GM12878 (cell line): ENCODE data around the gene PLAC8. TPM values are rescaled to one million over a fixed set of nuclear protein-coding genes. Genes with fewer than 3 reads are reported as not detected.

Experiments used
- BCL11A ChIP-seq: IDR thresholded peaks from 2 replicates; pipeline ENCODE4 v1.6.1; 2011; ENCODE audit warnings: low read depth, low read length
- CREB1 ChIP-seq: IDR thresholded peaks from 2 replicates; pipeline ENCODE4 v1.6.1; 2012; ENCODE audit warnings: low read depth, mild to moderate bottlenecking, inconsistent platforms
- CREM ChIP-seq: IDR thresholded peaks from 2 replicates; pipeline ENCODE4 v1.6.1; 2014; ENCODE audit warnings: antibody characterized with exemption, low read depth
- ETV6 ChIP-seq, 2 experiments: fragments of 450-650 bp in 1 of 2; IDR thresholded peaks in 1 of 2; conservative IDR thresholded peaks in 1 of 2; 2 replicates each; pipeline ENCODE4 v1.6.1; 2014; ENCODE audit warnings: antibody characterized with exemption in 1 of 2, borderline replicate concordance in 1 of 2, low read depth in 1 of 2, mild to moderate bottlenecking in 1 of 2, moderate library complexity in 1 of 2
- EZH2 ChIP-seq: IDR thresholded peaks from 2 replicates; pipeline ENCODE4 v1.6.1; 2012; ENCODE audit warnings: low read depth, mild to moderate bottlenecking, control low read depth, inconsistent platforms, low read length, borderline replicate concordance; ENCODE audit not compliant: control insufficient read depth
- GABPA ChIP-seq: IDR thresholded peaks from 2 replicates; pipeline ENCODE4 v1.6.1; 2014; ENCODE audit warnings: antibody characterized with exemption, low read depth, mild to moderate bottlenecking, inconsistent platforms
- HDAC2 ChIP-seq: fragments of 200-600 bp; sonication (generic); IDR thresholded peaks from 2 replicates; pipeline ENCODE4 v1.6.1; 2017
- IRF3 ChIP-seq: fragments of 450-650 bp; IDR thresholded peaks from 2 replicates; pipeline ENCODE4 v1.6.1; 2014; ENCODE audit warnings: mild to moderate bottlenecking
- IRF4 ChIP-seq: IDR thresholded peaks from 2 replicates; pipeline ENCODE4 v1.6.1; 2011; ENCODE audit warnings: low read depth, low read length
- KLF5 ChIP-seq: fragments of 450-650 bp; IDR thresholded peaks from 2 replicates; pipeline ENCODE4 v1.6.1; 2014; ENCODE audit warnings: mild to moderate bottlenecking; ENCODE audit not compliant: partially characterized antibody
- MYC ChIP-seq: IDR thresholded peaks from 2 replicates; pipeline ENCODE4 v1.6.1; 2011; ENCODE audit warnings: mild to moderate bottlenecking, low read length, moderate library complexity, inconsistent platforms; ENCODE audit not compliant: insufficient read depth, insufficient replicate concordance, insufficient read length, severe bottlenecking
- NBN ChIP-seq: fragments of 450-650 bp; IDR thresholded peaks from 2 replicates; pipeline ENCODE4 v1.6.1; 2016
- PAX5 ChIP-seq: IDR thresholded peaks from 2 replicates; pipeline ENCODE4 v1.6.1; 2011; ENCODE audit warnings: low read depth, low read length, borderline replicate concordance
- PML ChIP-seq: IDR thresholded peaks from 2 replicates; pipeline ENCODE4 v1.6.1; 2012; ENCODE audit warnings: low read length, inconsistent platforms
- RFX5 ChIP-seq: IDR thresholded peaks from 2 replicates; pipeline ENCODE4 v1.6.1; 2011; ENCODE audit warnings: low read depth, low read length, improper control_type of control experiment
- STAT3 ChIP-seq: IDR thresholded peaks from 2 replicates; pipeline ENCODE4 v1.6.1; 2011; ENCODE audit warnings: low read depth, low read length, improper control_type of control experiment
- ZBTB4 ChIP-seq: fragments of 450-650 bp; formaldehyde crosslinking; IDR thresholded peaks from 2 replicates; pipeline ENCODE4 v1.4.0; 2022; ENCODE audit warnings: mild to moderate bottlenecking, moderate library complexity
- ZNF384 ChIP-seq: IDR thresholded peaks from 2 replicates; pipeline ENCODE4 v1.6.1; 2012; ENCODE audit warnings: low read depth, mild to moderate bottlenecking, low read length, improper control_type of control experiment, borderline replicate concordance
- polyA plus RNA-seq, 11 experiments: library from polyadenylated mRNA; depleted of rRNA in 4 of 11; unstranded in 6 of 11; stranded (reverse) in 5 of 11; fragments of >200 nt; fragmentation: Nextera tagmentation in 4 of 11; fragmentation: Illumina TruSeq in 1 of 11; extraction: Ambion mirVana in 4 of 11; extraction: Trizol in 1 of 11; gene quantifications; 1 replicate in 1 of 11; 2 replicates in 10 of 11; pipeline versions ENCODE4 v1.2.1 to v1.2.3, GENCODE V29; 2011 to 2016; ENCODE audit warnings: inconsistent platforms in 2 of 11, missing spikeins in 2 of 11, low read depth in 1 of 11
- total RNA-seq, 4 experiments: library from RNA; depleted of rRNA in 3 of 4; stranded (reverse); fragments of >200 nt in 3 of 4; fragmentation: Illumina TruSeq in 1 of 4; extraction: Trizol in 1 of 4; gene quantifications; 2 replicates each; pipeline versions ENCODE4 v1.2.1 to v1.2.3, GENCODE V29; 2013 to 2021
- TF ChIP-seq, protein P1 (sequence below): fragments of 450-650 bp; IDR thresholded peaks from 2 replicates; pipeline ENCODE4 v1.6.1; 2016; ENCODE audit warnings: mild to moderate bottlenecking
- TF ChIP-seq, protein P2 (sequence below): fragments of 450-650 bp; formaldehyde crosslinking; IDR thresholded peaks from 2 replicates; pipeline ENCODE4 v1.5.0; 2022; ENCODE audit warnings: mild to moderate bottlenecking, missing genetic modification characterization

Gene PLAC8
- total and polyA plus RNA-seq, 10 of the 15 experiments (the other 5 are each of a cell fraction or from before 2014, with no cell fraction given), result 214 to 841 (median 348) TPM

GRCh38 chr4:83110223-83110945 is 4.1 kb downstream of the PLAC8 start (continued):
- TF ChIP-seq KLF5 (peak; percentile 25), CREM (peak; percentile 82), MYC (peak; percentile 87), ZNF384 (0 out of 2 replicates have a peak, but pooled peaks have one; percentile 10), GABPA (0 out of 2 replicates have a peak, but pooled peaks have one; percentile 41), NBN (peak; percentile 94), IRF3 (no peak), ZBTB4 (CRISPR knock-in tag) (no peak), ETV6 (conservative IDR thresholded peaks at IDR 0.05 in 1 of 2, IDR thresholded peaks at IDR 0.05 in 1 of 2; ENCODE audit: borderline replicate concordance in 1 of 2, low read depth in 1 of 2) (peak in 1 of 2 experiments; percentile 84; a peak in 2 of 4 replicates), PAX5 (peak; percentile 76; the same call in 1 of the 2 replicates), HDAC2 (0 out of 2 replicates have a peak, but pooled peaks have one; percentile 68), PML (0 out of 2 replicates have a peak, but pooled peaks have one; percentile 34), EZH2 (no peak), IRF4 (peak; percentile 74; the same call in 1 of the 2 replicates), BCL11A (no peak), CREB1 (peak; percentile 67), RFX5 (peak; percentile 42; the same call in 1 of the 2 replicates), STAT3 (0 out of 2 replicates have a peak, but pooled peaks have one; percentile 13)
- TF ChIP-seq, protein P1, sequence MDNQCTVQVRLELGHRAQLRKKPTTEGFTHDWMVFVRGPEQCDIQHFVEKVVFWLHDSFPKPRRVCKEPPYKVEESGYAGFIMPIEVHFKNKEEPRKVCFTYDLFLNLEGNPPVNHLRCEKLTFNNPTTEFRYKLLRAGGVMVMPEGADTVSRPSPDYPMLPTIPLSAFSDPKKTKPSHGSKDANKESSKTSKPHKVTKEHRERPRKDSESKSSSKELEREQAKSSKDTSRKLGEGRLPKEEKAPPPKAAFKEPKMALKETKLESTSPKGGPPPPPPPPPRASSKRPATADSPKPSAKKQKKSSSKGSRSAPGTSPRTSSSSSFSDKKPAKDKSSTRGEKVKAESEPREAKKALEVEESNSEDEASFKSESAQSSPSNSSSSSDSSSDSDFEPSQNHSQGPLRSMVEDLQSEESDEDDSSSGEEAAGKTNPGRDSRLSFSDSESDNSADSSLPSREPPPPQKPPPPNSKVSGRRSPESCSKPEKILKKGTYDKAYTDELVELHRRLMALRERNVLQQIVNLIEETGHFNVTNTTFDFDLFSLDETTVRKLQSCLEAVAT, result peak; percentile 86
- TF ChIP-seq, protein P2, sequence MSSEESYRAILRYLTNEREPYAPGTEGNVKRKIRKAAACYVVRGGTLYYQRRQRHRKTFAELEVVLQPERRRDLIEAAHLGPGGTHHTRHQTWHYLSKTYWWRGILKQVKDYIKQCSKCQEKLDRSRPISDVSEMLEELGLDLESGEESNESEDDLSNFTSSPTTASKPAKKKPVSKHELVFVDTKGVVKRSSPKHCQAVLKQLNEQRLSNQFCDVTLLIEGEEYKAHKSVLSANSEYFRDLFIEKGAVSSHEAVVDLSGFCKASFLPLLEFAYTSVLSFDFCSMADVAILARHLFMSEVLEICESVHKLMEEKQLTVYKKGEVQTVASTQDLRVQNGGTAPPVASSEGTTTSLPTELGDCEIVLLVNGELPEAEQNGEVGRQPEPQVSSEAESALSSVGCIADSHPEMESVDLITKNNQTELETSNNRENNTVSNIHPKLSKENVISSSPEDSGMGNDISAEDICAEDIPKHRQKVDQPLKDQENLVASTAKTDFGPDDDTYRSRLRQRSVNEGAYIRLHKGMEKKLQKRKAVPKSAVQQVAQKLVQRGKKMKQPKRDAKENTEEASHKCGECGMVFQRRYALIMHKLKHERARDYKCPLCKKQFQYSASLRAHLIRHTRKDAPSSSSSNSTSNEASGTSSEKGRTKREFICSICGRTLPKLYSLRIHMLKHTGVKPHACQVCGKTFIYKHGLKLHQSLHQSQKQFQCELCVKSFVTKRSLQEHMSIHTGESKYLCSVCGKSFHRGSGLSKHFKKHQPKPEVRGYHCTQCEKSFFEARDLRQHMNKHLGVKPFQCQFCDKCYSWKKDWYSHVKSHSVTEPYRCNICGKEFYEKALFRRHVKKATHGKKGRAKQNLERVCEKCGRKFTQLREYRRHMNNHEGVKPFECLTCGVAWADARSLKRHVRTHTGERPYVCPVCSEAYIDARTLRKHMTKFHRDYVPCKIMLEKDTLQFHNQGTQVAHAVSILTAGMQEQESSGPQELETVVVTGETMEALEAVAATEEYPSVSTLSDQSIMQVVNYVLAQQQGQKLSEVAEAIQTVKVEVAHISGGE (CRISPR knock-in tag), result no peak
